CD4-positive, alpha-beta memory T cell (primary cell): ENCODE measurements around the gene LRTM2. TPM values are rescaled to one million over a fixed set of nuclear protein-coding genes. Genes with fewer than 3 reads are reported as not detected.

Source experiments
- CTCF ChIA-PET: fragments of 350-600 bp; sonication (Branson Sonifier 250); formaldehyde crosslinking; loops from one replicate; lab custom pipeline; 2021; ENCODE audit warnings: inconsistent platforms; ENCODE audit not compliant: partially characterized antibody; lab: Charles Lee
- POLR2A ChIA-PET: fragments of 350-600 bp; sonication (Branson Sonifier 250); formaldehyde crosslinking; loops from one replicate; lab custom pipeline; 2021; ENCODE audit not compliant: partially characterized antibody; lab: Charles Lee
- DNase-seq, 5 donors: peaks; one replicate each; pipeline versions ENCODE4 v3.0.0 to v3.0.0-alpha.2; 2020 to 2022; ENCODE audit warnings: mixed read lengths in 1 of 5
- H3K27ac ChIP-seq: one replicate; pipeline ENCODE4 v1.7.0; 2013; ENCODE audit warnings: low read depth, low read length
- H3K27me3 ChIP-seq: 2 replicates; pipeline ENCODE4 v1.7.0; 2013; ENCODE audit warnings: mild to moderate bottlenecking, low read length, moderate library complexity; ENCODE audit not compliant: insufficient read depth
- H3K36me3 ChIP-seq: 2 replicates; pipeline ENCODE4 v1.7.0; 2013; ENCODE audit warnings: mild to moderate bottlenecking, low read length, moderate library complexity; ENCODE audit not compliant: insufficient read depth
- H3K4me1 ChIP-seq: 2 replicates; pipeline ENCODE4 v1.7.0; 2013; ENCODE audit warnings: mild to moderate bottlenecking, low read length, moderate library complexity; ENCODE audit not compliant: insufficient read depth
- H3K4me3 ChIP-seq, 2 donors: one replicate each; pipeline ENCODE4 v1.7.0; 2013; ENCODE audit warnings: low read length in 2 of 2, mild to moderate bottlenecking in 1 of 2
- H3K9me3 ChIP-seq, 2 donors: one replicate each; pipeline ENCODE4 v1.7.0; 2013; ENCODE audit warnings: low read length in 2 of 2, control low read depth in 1 of 2; ENCODE audit not compliant: control insufficient read depth in 1 of 2
- H3K27ac Mint-ChIP-seq, 7 donors: one replicate each; pipeline ENCODE4 v1.8.0; 2020 to 2021; ENCODE audit warnings: mixed read lengths in 7 of 7, mild to moderate bottlenecking in 6 of 7, inconsistent platforms in 3 of 7, moderate library complexity in 3 of 7
- H3K27me3 Mint-ChIP-seq, 2 donors: one replicate each; pipeline ENCODE4 v1.8.0; 2020 to 2021; ENCODE audit warnings: mixed read lengths in 2 of 2
- H3K36me3 Mint-ChIP-seq, 2 donors: one replicate each; pipeline ENCODE4 v1.8.0; 2020 to 2021; ENCODE audit warnings: mixed read lengths in 2 of 2, inconsistent platforms in 1 of 2, mild to moderate bottlenecking in 1 of 2
- H3K4me1 Mint-ChIP-seq, 4 donors: one replicate each; pipeline ENCODE4 v1.8.0; 2020 to 2021; ENCODE audit warnings: mixed read lengths in 4 of 4, mild to moderate bottlenecking in 1 of 4
- H3K4me3 Mint-ChIP-seq, 8 donors: one replicate each; pipeline ENCODE4 v1.8.0; 2020 to 2021; ENCODE audit warnings: mixed read lengths in 8 of 8, mild to moderate bottlenecking in 7 of 8, moderate library complexity in 6 of 8, inconsistent platforms in 3 of 8
- H3K9me3 Mint-ChIP-seq, 8 donors: one replicate each; pipeline ENCODE4 v1.8.0; 2020 to 2021; ENCODE audit warnings: mixed read lengths in 8 of 8, mild to moderate bottlenecking in 5 of 8, inconsistent platforms in 3 of 8, moderate library complexity in 1 of 8
- intact Hi-C: fragments of 100-400 bp; cut with micrococcal nuclease; formaldehyde crosslinking; loops from one replicate; pipeline ENCODE4 v1.15.1; 2023
- polyA plus RNA-seq, 2 donors: library from polyadenylated mRNA; unstranded; fragments of 300-500 nt; fragmentation: Illumina TruSeq; gene quantifications; one replicate each; pipeline ENCODE4 v1.2.3, GENCODE V29; 2021
- total RNA-seq, 2 experiments: library from RNA; stranded (reverse); gene quantifications; one replicate each; pipeline ENCODE4 v1.2.3, GENCODE V29; 2021

The LRTM2 gene
- total and polyA plus RNA-seq, 4 experiments from 2014 or later = not detected

GRCh38 chr12:1781772-1782171 lies 38.6 kb upstream of the LRTM2 start:
- Mint-ChIP-seq H3K36me3 (peaks cover 25 to 64% of the 10 kb centered on the region in 2 donors), H3K9me3 (no peaks in the 10 kb centered on the region), H3K27me3 (no peaks in the 10 kb centered on the region), H3K27ac (no peak overlapping the region), H3K4me3 (no peak overlapping the region), H3K4me1 (no peaks in the 10 kb centered on the region)
- Histone ChIP-seq H3K4me3 (no peak overlapping the region), H3K36me3 (peaks cover 16% of the 10 kb centered on the region), H3K27ac (no peak overlapping the region), H3K27me3 (no peaks in the 10 kb centered on the region), H3K4me1 (no peaks in the 10 kb centered on the region), H3K9me3 (no peaks in the 10 kb centered on the region)
- ChIA-PET CTCF (interaction anchor here (1.4 to 16.4 kb wide), 3 partner anchors 10 to 158 kb away, joined by 5 to 612 read pairs (median 19); no protein-coding TSS in a partner anchor), POLR2A (no interaction called here)
- intact Hi-C loops = no loop called here
- no peak for DNase-seq

GRCh38 chr12:1782215-1782614 lies 38.1 kb upstream of the LRTM2 start:
- Histone ChIP-seq H3K9me3 (no peaks in the 10 kb centered on the region), H3K27me3 (no peaks in the 10 kb centered on the region), H3K4me1 (no peaks in the 10 kb centered on the region), H3K36me3 (peaks cover 16% of the 10 kb centered on the region), H3K27ac (no peak overlapping the region), H3K4me3 (no peak overlapping the region)
- Mint-ChIP-seq H3K4me1 (no peaks in the 10 kb centered on the region), H3K27me3 (no peaks in the 10 kb centered on the region), H3K27ac (no peak overlapping the region), H3K9me3 (no peaks in the 10 kb centered on the region), H3K36me3 (peaks cover 25 to 67% of the 10 kb centered on the region in 2 donors), H3K4me3 (no peak overlapping the region)
- CTCF ChIA-PET = interaction anchor here (1.4 to 16.4 kb wide), 4 partner anchors 9 to 158 kb away, joined by 5 to 612 read pairs (median 12); no protein-coding TSS in a partner anchor
- intact Hi-C loops = no loop called here
- DNase-seq = no peak
- POLR2A ChIA-PET = no interaction called here

- H3K36me3 Mint-ChIP-seq = peaks cover 13 to 42% of the 10 kb centered on the region in 2 donors
- Histone ChIP-seq H3K4me3 (no peak overlapping the region), H3K27me3 (no peaks in the 10 kb centered on the region), H3K9me3 (no peaks in the 10 kb centered on the region), H3K27ac (no peak overlapping the region), H3K4me1 (peaks cover 13% of the 10 kb centered on the region), H3K36me3 (peaks cover 9% of the 10 kb centered on the region)
- H3K27me3 Mint-ChIP-seq = no peaks in the 10 kb centered on the region
- peaks cover 0 to 1% (median 0%) of the 10 kb centered on the region in 8 donors for H3K9me3 Mint-ChIP-seq
- peaks cover 13 to 22% (median 22%) of the 10 kb centered on the region in 4 donors for H3K4me1 Mint-ChIP-seq
- DNase-seq = no peak
- intact Hi-C loops = no loop called here
- peak overlapping the region in 2 of 7 donors; percentile 1 to 12 for H3K27ac Mint-ChIP-seq
- no peak overlapping the region for H3K4me3 Mint-ChIP-seq
- CTCF ChIA-PET = interaction anchor here (1.2 to 16.4 kb wide), 4 partner anchors 134 to 153 kb away, joined by 4 to 612 read pairs (median 121); no protein-coding TSS in a partner anchor
- POLR2A ChIA-PET = no interaction called here
Measured at GRCh38 chr12:1787714-1788113, 32.7 kb upstream of the LRTM2 start.

- Histone ChIP-seq H3K4me1 (peaks cover 13% of the 10 kb centered on the region), H3K27ac (no peak overlapping the region), H3K9me3 (no peaks in the 10 kb centered on the region), H3K27me3 (no peaks in the 10 kb centered on the region), H3K4me3 (no peak overlapping the region), H3K36me3 (no peaks in the 10 kb centered on the region)
- Mint-ChIP-seq H3K36me3 (peaks cover 2 to 23% of the 10 kb centered on the region in 2 donors), H3K27me3 (no peaks in the 10 kb centered on the region), H3K4me3 (no peak overlapping the region), H3K27ac (peak overlapping the region in 1 of 7 donors; percentile 18), H3K9me3 (peaks cover 0 to 1% (median 0%) of the 10 kb centered on the region in 8 donors), H3K4me1 (peaks cover 13 to 27% (median 22%) of the 10 kb centered on the region in 4 donors)
- no peak for DNase-seq
- ChIA-PET CTCF (interaction anchor here (0.6 to 16.4 kb wide), 33 partner anchors 7 to 800 kb away, joined by 3 to 612 read pairs (median 5); partner anchors contain the start of gene ADIPOR2), POLR2A (interaction anchor here (0.8 to 3.6 kb wide), 7 partner anchors 100 to 158 kb away, joined by 4 to 57 read pairs (median 12); partner anchors contain the start of gene ADIPOR2)
- intact Hi-C loops = loop anchor here (5.0 to 10.0 kb wide), 2 partner anchors 673 to 994 kb away; no protein-coding TSS in a partner anchor
Measured at GRCh38 chr12:1790444-1790843, 29.9 kb upstream of the LRTM2 start.

- ChIA-PET POLR2A (interaction anchor here (0.7 to 3.6 kb wide), 7 partner anchors 101 to 213 kb away, joined by 3 to 57 read pairs (median 12); partner anchors contain the start of genes ADIPOR2 and DCP1B), CTCF (interaction anchor here (0.6 to 16.4 kb wide), 51 partner anchors 8 to 801 kb away, joined by 3 to 612 read pairs (median 4); partner anchors contain the start of genes ADIPOR2 and WNT5B)
- H3K4me1 Mint-ChIP-seq = peaks cover 18 to 35% (median 29%) of the 10 kb centered on the region in 4 donors
- Histone ChIP-seq H3K36me3 (no peaks in the 10 kb centered on the region), H3K27me3 (no peaks in the 10 kb centered on the region), H3K4me3 (no peak overlapping the region), H3K9me3 (no peaks in the 10 kb centered on the region), H3K27ac (no peak overlapping the region), H3K4me1 (peaks cover 18% of the 10 kb centered on the region)
- DNase-seq = peak; percentile 66 to 71 (median 68)
- H3K4me3 Mint-ChIP-seq = peak overlapping the region in 6 of 8 donors; percentile 11 to 61 (median 51)
- peaks cover 0 to 16% of the 10 kb centered on the region in 2 donors for H3K36me3 Mint-ChIP-seq
- no peaks in the 10 kb centered on the region for H3K27me3 Mint-ChIP-seq
- H3K9me3 Mint-ChIP-seq = peaks cover 0 to 1% (median 0%) of the 10 kb centered on the region in 8 donors
- intact Hi-C loops = loop anchor here (1.0 to 10.0 kb wide), 5 partner anchors 139 to 994 kb away; no protein-coding TSS in a partner anchor
- peak overlapping the region; percentile 41 to 91 (median 80) for H3K27ac Mint-ChIP-seq
Measured at GRCh38 chr12:1791104-1791841, 29.1 kb upstream of the LRTM2 start.

GRCh38 chr12:1792406-1792805 lies 28.0 kb upstream of the LRTM2 start:
- peaks cover 18 to 37% (median 30%) of the 10 kb centered on the region in 4 donors for H3K4me1 Mint-ChIP-seq
- no peak for DNase-seq
- Histone ChIP-seq H3K9me3 (no peaks in the 10 kb centered on the region), H3K27ac (no peak overlapping the region), H3K27me3 (no peaks in the 10 kb centered on the region), H3K36me3 (no peaks in the 10 kb centered on the region), H3K4me1 (peaks cover 18% of the 10 kb centered on the region), H3K4me3 (no peak overlapping the region)
- POLR2A ChIA-PET = interaction anchor here (2.8 to 3.6 kb wide), 4 partner anchors 102 to 147 kb away, joined by 12 to 57 read pairs (median 24); partner anchors contain the start of gene ADIPOR2
- no peak overlapping the region for H3K4me3 Mint-ChIP-seq
- CTCF ChIA-PET = interaction anchor here (0.8 to 16.4 kb wide), 8 partner anchors 9 to 158 kb away, joined by 3 to 612 read pairs (median 10); partner anchors contain the start of gene ADIPOR2
- H3K27ac Mint-ChIP-seq = peak overlapping the region in 3 of 7 donors; percentile 41 to 91 (median 48)
- no peaks in the 10 kb centered on the region for H3K27me3 Mint-ChIP-seq
- intact Hi-C loops = loop anchor here (5.0 to 10.0 kb wide), 2 partner anchors 675 to 992 kb away; no protein-coding TSS in a partner anchor
- H3K9me3 Mint-ChIP-seq = peaks cover 0 to 1% (median 0%) of the 10 kb centered on the region in 8 donors
- H3K36me3 Mint-ChIP-seq = peaks cover 0 to 7% of the 10 kb centered on the region in 2 donors
